ENCODE measurements around the gene ENAH. TPM values are rescaled to one million over a fixed set of nuclear protein-coding genes. Genes with fewer than 3 reads are reported as not detected.
A peak's percentile ranks its signal among the peaks of the same experiment; 100 is the strongest.

Gene ENAH
- total RNA-seq, 1 experiment from 2014 or later: 285 TPM

DNA sequence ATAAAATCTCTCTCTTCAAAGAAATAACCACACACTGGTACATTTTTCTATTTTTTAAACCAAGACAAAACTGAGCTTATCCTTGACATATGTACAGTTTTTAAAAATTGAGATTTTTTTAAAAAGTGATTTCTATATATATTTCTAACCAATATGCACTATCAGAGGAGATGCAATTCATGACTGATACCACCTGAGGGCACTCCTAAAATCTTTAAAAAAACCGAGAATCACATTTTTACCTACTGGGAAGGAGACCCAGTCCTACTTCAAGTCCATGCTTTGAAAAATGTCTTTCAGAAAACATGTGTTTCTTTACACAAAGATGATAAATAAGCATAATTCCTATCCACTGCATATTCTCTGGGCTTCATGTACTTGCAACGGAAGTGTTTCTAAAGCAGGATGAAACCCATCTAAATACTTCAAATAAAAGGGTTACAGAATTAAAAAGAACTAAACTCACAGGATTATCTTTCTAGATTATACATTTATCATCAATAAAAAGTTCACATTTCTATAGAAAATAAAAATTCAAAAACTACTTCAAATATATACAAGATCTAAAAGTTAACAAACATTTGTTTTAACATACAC, 98.6 kb downstream of the ENAH start:
- Histone ChIP-seq H2BK120ac (ENCODE audit: low read depth, low read length, poor library complexity, severe bottlenecking) (no peak overlapping the region), H3K27me3 (ENCODE audit: insufficient read depth, low read length) (no peaks in the 10 kb centered on the region)
- H3K36me3 Mint-ChIP-seq (ENCODE audit: insufficient read depth in 1 of 3, low read depth in 3 of 3): peaks cover 45 to 69% (median 61%) of the 10 kb centered on the region in 3 experiments

More for the DNA sequence above, 98.6 kb downstream of the ENAH start:
- no peaks in the 10 kb centered on the region for H3K4me1 ChIP-seq (ENCODE audit: insufficient read depth, low read length)
- peaks cover 2% of the 10 kb centered on the region; the same call in 1 of the 2 replicates for H3K79me2 ChIP-seq (ENCODE audit: insufficient read depth, low read length)
- no peak overlapping the region for H4K8ac ChIP-seq (replicated peaks; ENCODE audit: insufficient read length, low read depth, low read length)
- Mint-ChIP-seq H3K27ac (no peak overlapping the region), H3K9me3 (peaks cover 7 to 13% of the 10 kb centered on the region in 2 experiments; a peak in 4 of 5 replicates), H3K4me3 (no peak overlapping the region), H3K27me3 (ENCODE audit: low read depth) (no peaks in the 10 kb centered on the region), H3K4me1 (no peaks in the 10 kb centered on the region)
- H3K56ac ChIP-seq (ENCODE audit: insufficient read length, low read depth, low read length): no peak overlapping the region
- H4K5ac ChIP-seq (ENCODE audit: insufficient read length, low read depth, low read length): no peak overlapping the region
- TF ChIP-seq, protein P1, sequence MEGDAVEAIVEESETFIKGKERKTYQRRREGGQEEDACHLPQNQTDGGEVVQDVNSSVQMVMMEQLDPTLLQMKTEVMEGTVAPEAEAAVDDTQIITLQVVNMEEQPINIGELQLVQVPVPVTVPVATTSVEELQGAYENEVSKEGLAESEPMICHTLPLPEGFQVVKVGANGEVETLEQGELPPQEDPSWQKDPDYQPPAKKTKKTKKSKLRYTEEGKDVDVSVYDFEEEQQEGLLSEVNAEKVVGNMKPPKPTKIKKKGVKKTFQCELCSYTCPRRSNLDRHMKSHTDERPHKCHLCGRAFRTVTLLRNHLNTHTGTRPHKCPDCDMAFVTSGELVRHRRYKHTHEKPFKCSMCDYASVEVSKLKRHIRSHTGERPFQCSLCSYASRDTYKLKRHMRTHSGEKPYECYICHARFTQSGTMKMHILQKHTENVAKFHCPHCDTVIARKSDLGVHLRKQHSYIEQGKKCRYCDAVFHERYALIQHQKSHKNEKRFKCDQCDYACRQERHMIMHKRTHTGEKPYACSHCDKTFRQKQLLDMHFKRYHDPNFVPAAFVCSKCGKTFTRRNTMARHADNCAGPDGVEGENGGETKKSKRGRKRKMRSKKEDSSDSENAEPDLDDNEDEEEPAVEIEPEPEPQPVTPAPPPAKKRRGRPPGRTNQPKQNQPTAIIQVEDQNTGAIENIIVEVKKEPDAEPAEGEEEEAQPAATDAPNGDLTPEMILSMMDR (conservative IDR thresholded peaks at IDR 0.05): peak; percentile 66
- H3T11ph ChIP-seq (ENCODE audit: low read length): no peak overlapping the region
- no peak overlapping the region for H2BK15ac ChIP-seq (ENCODE audit: low read depth, low read length)
- H4K91ac ChIP-seq (ENCODE audit: insufficient read length, low read depth, low read length): no peak overlapping the region
- no peaks in the 10 kb centered on the region for H3K79me1 ChIP-seq (ENCODE audit: insufficient read depth, low read depth, low read length, poor library complexity, severe bottlenecking)
- no peak overlapping the region for H2BK12ac ChIP-seq (ENCODE audit: insufficient read length, low read depth, low read length)
- H3K23ac ChIP-seq (ENCODE audit: insufficient read length, low read depth, low read length): no peak overlapping the region
- no CpG with 5 or more reads among the region's 2 CpGs for WGBS (ENCODE audit: extremely low coverage, insufficient read length, low lambda C conversion rate)
- H2AK5ac ChIP-seq (ENCODE audit: insufficient read length, low read length): no peak overlapping the region
- H3K23me2 ChIP-seq (ENCODE audit: insufficient read length, low read depth, low read length, poor library complexity, severe bottlenecking): no peaks in the 10 kb centered on the region
- H3K9ac ChIP-seq (ENCODE audit: extremely low read depth, insufficient read length, low read length): no peak overlapping the region
- H3K27ac ChIP-seq (ENCODE audit: insufficient read length, low read depth, low read length): no peak overlapping the region
- H4K20me1 ChIP-seq (ENCODE audit: control insufficient read depth, insufficient read depth, insufficient read length): no peaks in the 10 kb centered on the region
- H2BK5ac ChIP-seq (ENCODE audit: insufficient read length, low read length): no peak overlapping the region
- no peak overlapping the region for H2BK20ac ChIP-seq (ENCODE audit: low read depth, low read length, poor library complexity, severe bottlenecking)
- H2AFZ ChIP-seq (ENCODE audit: low read length): no peak overlapping the region
- no peaks in the 10 kb centered on the region for H3K9me3 ChIP-seq (ENCODE audit: control insufficient read depth, low read depth, low read length)
- H3K14ac ChIP-seq (ENCODE audit: insufficient read depth, low read length): no peak overlapping the region
- no peak overlapping the region for H3K4ac ChIP-seq (ENCODE audit: low read depth, low read length)
- DNase-seq: no peak
- H3K18ac ChIP-seq (ENCODE audit: insufficient read length, low read depth, low read length): no peak overlapping the region
- no peak overlapping the region for H3K4me2 ChIP-seq (ENCODE audit: insufficient read depth, insufficient read length, low read length)
